K562 (cell line): Measurements from ENCODE around the gene FAM90A26. TPM values are rescaled to one million over a fixed set of nuclear protein-coding genes. Genes with fewer than 3 reads are reported as not detected.

ENCODE experiments used
- polyA plus RNA-seq, 8 experiments: library from polyadenylated mRNA; depleted of rRNA in 4 of 8; stranded (reverse) in 5 of 8; unstranded in 3 of 8; fragments of >200 nt; fragmentation: Nextera tagmentation in 2 of 8; fragmentation: Illumina TruSeq in 1 of 8; extraction: Ambion mirVana in 2 of 8; extraction: Trizol in 1 of 8; gene quantifications; 2 replicates each; pipeline versions ENCODE4 v1.2.1 to v1.2.3, GENCODE V29; 2011 to 2014; ENCODE audit warnings: inconsistent platforms in 1 of 8, missing spikeins in 1 of 8
- total RNA-seq, 7 experiments: library from RNA; depleted of rRNA in 6 of 7; stranded (reverse); fragments of >200 nt in 6 of 7; fragmentation: Illumina TruSeq in 2 of 7; extraction: Trizol in 2 of 7; gene quantifications; 2 replicates each; pipeline versions ENCODE4 v1.2.1 to v1.2.3, GENCODE V29; 2011 to 2021; ENCODE audit warnings: low replicate concordance in 1 of 7

Gene FAM90A26
- total and polyA plus RNA-seq, 9 of the 15 experiments (the other 6 are each of a cell fraction or from before 2014, with no cell fraction given): not detected

Other genes with a start within 250 kb of the FAM90A26 start
Only the 7 nearest of the 19 such genes appear.
- not detected in 2 replicates for gene USP17L10, start 40.2 kb downstream of the FAM90A26 start, total RNA-seq (2014; rRNA removed)
- gene USP17L10, start 40.2 kb downstream of the FAM90A26 start, total RNA-seq (2014; rRNA removed; fragmentation: Illumina TruSeq; extraction: Trizol): not detected in 2 replicates
- not detected in 2 replicates for gene USP17L10, start 40.2 kb downstream of the FAM90A26 start, total RNA-seq (2015; rRNA removed; fragmentation: Illumina TruSeq; extraction: Trizol)
- gene USP17L10, start 40.2 kb downstream of the FAM90A26 start, total RNA-seq (2021): not detected in 2 replicates
- gene USP17L10, start 40.2 kb downstream of the FAM90A26 start, polyA plus RNA-seq (2011; rRNA removed): not detected in 2 replicates
- not detected in 2 replicates for gene USP17L10, start 40.2 kb downstream of the FAM90A26 start, polyA plus RNA-seq (2014; fragmentation: Illumina TruSeq; extraction: Trizol)
- gene USP17L10, start 40.2 kb downstream of the FAM90A26 start, polyA plus RNA-seq (2014; fragmentation: Nextera tagmentation; extraction: Ambion mirVana): not detected
- not detected in 2 replicates for gene USP17L10, start 40.2 kb downstream of the FAM90A26 start, polyA plus RNA-seq (2014; rRNA removed)
- gene USP17L11, start 45.0 kb downstream of the FAM90A26 start, total RNA-seq (2014; rRNA removed): not detected in 2 replicates
- gene USP17L11, start 45.0 kb downstream of the FAM90A26 start, total RNA-seq (2014; rRNA removed; fragmentation: Illumina TruSeq; extraction: Trizol): not detected in 2 replicates
- not detected in 2 replicates for gene USP17L11, start 45.0 kb downstream of the FAM90A26 start, total RNA-seq (2015; rRNA removed; fragmentation: Illumina TruSeq; extraction: Trizol)
- gene USP17L11, start 45.0 kb downstream of the FAM90A26 start, total RNA-seq (2021): not detected in 2 replicates
- not detected in 2 replicates for gene USP17L11, start 45.0 kb downstream of the FAM90A26 start, polyA plus RNA-seq (2011; rRNA removed)
- gene USP17L11, start 45.0 kb downstream of the FAM90A26 start, polyA plus RNA-seq (2014; fragmentation: Illumina TruSeq; extraction: Trizol): not detected in 2 replicates
- gene USP17L11, start 45.0 kb downstream of the FAM90A26 start, polyA plus RNA-seq (2014; fragmentation: Nextera tagmentation; extraction: Ambion mirVana): not detected
- gene USP17L11, start 45.0 kb downstream of the FAM90A26 start, polyA plus RNA-seq (2014; rRNA removed): not detected in 2 replicates
- not detected in 2 replicates for gene USP17L12, start 49.7 kb downstream of the FAM90A26 start, total RNA-seq (2014; rRNA removed)
- gene USP17L12, start 49.7 kb downstream of the FAM90A26 start, total RNA-seq (2014; rRNA removed; fragmentation: Illumina TruSeq; extraction: Trizol): not detected in 2 replicates
- gene USP17L12, start 49.7 kb downstream of the FAM90A26 start, total RNA-seq (2015; rRNA removed; fragmentation: Illumina TruSeq; extraction: Trizol): not detected in 2 replicates
- not detected in 2 replicates for gene USP17L12, start 49.7 kb downstream of the FAM90A26 start, total RNA-seq (2021)
- gene USP17L12, start 49.7 kb downstream of the FAM90A26 start, polyA plus RNA-seq (2011; rRNA removed): not detected in 2 replicates
- not detected in 2 replicates for gene USP17L12, start 49.7 kb downstream of the FAM90A26 start, polyA plus RNA-seq (2014; fragmentation: Illumina TruSeq; extraction: Trizol)
- gene USP17L12, start 49.7 kb downstream of the FAM90A26 start, polyA plus RNA-seq (2014; fragmentation: Nextera tagmentation; extraction: Ambion mirVana): not detected
- not detected in 2 replicates for gene USP17L12, start 49.7 kb downstream of the FAM90A26 start, polyA plus RNA-seq (2014; rRNA removed)
- not detected in 2 replicates for gene USP17L13, start 54.5 kb downstream of the FAM90A26 start, total RNA-seq (2014; rRNA removed)
- not detected in 2 replicates for gene USP17L13, start 54.5 kb downstream of the FAM90A26 start, total RNA-seq (2014; rRNA removed; fragmentation: Illumina TruSeq; extraction: Trizol)
- not detected in 2 replicates for gene USP17L13, start 54.5 kb downstream of the FAM90A26 start, total RNA-seq (2015; rRNA removed; fragmentation: Illumina TruSeq; extraction: Trizol)
- not detected in 2 replicates for gene USP17L13, start 54.5 kb downstream of the FAM90A26 start, total RNA-seq (2021)
- gene USP17L13, start 54.5 kb downstream of the FAM90A26 start, polyA plus RNA-seq (2011; rRNA removed): not detected in 2 replicates
- gene USP17L13, start 54.5 kb downstream of the FAM90A26 start, polyA plus RNA-seq (2014; fragmentation: Illumina TruSeq; extraction: Trizol): not detected in 2 replicates
- not detected for gene USP17L13, start 54.5 kb downstream of the FAM90A26 start, polyA plus RNA-seq (2014; fragmentation: Nextera tagmentation; extraction: Ambion mirVana)
- gene USP17L13, start 54.5 kb downstream of the FAM90A26 start, polyA plus RNA-seq (2014; rRNA removed): not detected in 2 replicates
- not detected in 2 replicates for gene USP17L15, start 64.0 kb downstream of the FAM90A26 start, total RNA-seq (2014; rRNA removed)
- not detected in 2 replicates for gene USP17L15, start 64.0 kb downstream of the FAM90A26 start, total RNA-seq (2014; rRNA removed; fragmentation: Illumina TruSeq; extraction: Trizol)
- gene USP17L15, start 64.0 kb downstream of the FAM90A26 start, total RNA-seq (2015; rRNA removed; fragmentation: Illumina TruSeq; extraction: Trizol): not detected in 2 replicates
- not detected in 2 replicates for gene USP17L15, start 64.0 kb downstream of the FAM90A26 start, total RNA-seq (2021)
- not detected in 2 replicates for gene USP17L15, start 64.0 kb downstream of the FAM90A26 start, polyA plus RNA-seq (2011; rRNA removed)
- not detected in 2 replicates for gene USP17L15, start 64.0 kb downstream of the FAM90A26 start, polyA plus RNA-seq (2014; fragmentation: Illumina TruSeq; extraction: Trizol)
- gene USP17L15, start 64.0 kb downstream of the FAM90A26 start, polyA plus RNA-seq (2014; fragmentation: Nextera tagmentation; extraction: Ambion mirVana): not detected
- gene USP17L15, start 64.0 kb downstream of the FAM90A26 start, polyA plus RNA-seq (2014; rRNA removed): not detected in 2 replicates
- not detected in 2 replicates for gene USP17L17, start 73.5 kb downstream of the FAM90A26 start, total RNA-seq (2014; rRNA removed)
- not detected in 2 replicates for gene USP17L17, start 73.5 kb downstream of the FAM90A26 start, total RNA-seq (2014; rRNA removed; fragmentation: Illumina TruSeq; extraction: Trizol)
- gene USP17L17, start 73.5 kb downstream of the FAM90A26 start, total RNA-seq (2015; rRNA removed; fragmentation: Illumina TruSeq; extraction: Trizol): not detected in 2 replicates
- gene USP17L17, start 73.5 kb downstream of the FAM90A26 start, total RNA-seq (2021): not detected in 2 replicates
- gene USP17L17, start 73.5 kb downstream of the FAM90A26 start, polyA plus RNA-seq (2011; rRNA removed): not detected in 2 replicates
- not detected in 2 replicates for gene USP17L17, start 73.5 kb downstream of the FAM90A26 start, polyA plus RNA-seq (2014; fragmentation: Illumina TruSeq; extraction: Trizol)
- gene USP17L17, start 73.5 kb downstream of the FAM90A26 start, polyA plus RNA-seq (2014; fragmentation: Nextera tagmentation; extraction: Ambion mirVana): not detected
- gene USP17L17, start 73.5 kb downstream of the FAM90A26 start, polyA plus RNA-seq (2014; rRNA removed): not detected in 2 replicates
- not detected in 2 replicates for gene USP17L18, start 78.2 kb downstream of the FAM90A26 start, total RNA-seq (2014; rRNA removed)
- not detected in 2 replicates for gene USP17L18, start 78.2 kb downstream of the FAM90A26 start, total RNA-seq (2014; rRNA removed; fragmentation: Illumina TruSeq; extraction: Trizol)
- not detected in 2 replicates for gene USP17L18, start 78.2 kb downstream of the FAM90A26 start, total RNA-seq (2015; rRNA removed; fragmentation: Illumina TruSeq; extraction: Trizol)
- not detected in 2 replicates for gene USP17L18, start 78.2 kb downstream of the FAM90A26 start, total RNA-seq (2021)
- not detected in 2 replicates for gene USP17L18, start 78.2 kb downstream of the FAM90A26 start, polyA plus RNA-seq (2011; rRNA removed)
- gene USP17L18, start 78.2 kb downstream of the FAM90A26 start, polyA plus RNA-seq (2014; fragmentation: Illumina TruSeq; extraction: Trizol): not detected in 2 replicates
- not detected for gene USP17L18, start 78.2 kb downstream of the FAM90A26 start, polyA plus RNA-seq (2014; fragmentation: Nextera tagmentation; extraction: Ambion mirVana)
- not detected in 2 replicates for gene USP17L18, start 78.2 kb downstream of the FAM90A26 start, polyA plus RNA-seq (2014; rRNA removed)